ENCODE results near the gene PKP1.

DNA sequence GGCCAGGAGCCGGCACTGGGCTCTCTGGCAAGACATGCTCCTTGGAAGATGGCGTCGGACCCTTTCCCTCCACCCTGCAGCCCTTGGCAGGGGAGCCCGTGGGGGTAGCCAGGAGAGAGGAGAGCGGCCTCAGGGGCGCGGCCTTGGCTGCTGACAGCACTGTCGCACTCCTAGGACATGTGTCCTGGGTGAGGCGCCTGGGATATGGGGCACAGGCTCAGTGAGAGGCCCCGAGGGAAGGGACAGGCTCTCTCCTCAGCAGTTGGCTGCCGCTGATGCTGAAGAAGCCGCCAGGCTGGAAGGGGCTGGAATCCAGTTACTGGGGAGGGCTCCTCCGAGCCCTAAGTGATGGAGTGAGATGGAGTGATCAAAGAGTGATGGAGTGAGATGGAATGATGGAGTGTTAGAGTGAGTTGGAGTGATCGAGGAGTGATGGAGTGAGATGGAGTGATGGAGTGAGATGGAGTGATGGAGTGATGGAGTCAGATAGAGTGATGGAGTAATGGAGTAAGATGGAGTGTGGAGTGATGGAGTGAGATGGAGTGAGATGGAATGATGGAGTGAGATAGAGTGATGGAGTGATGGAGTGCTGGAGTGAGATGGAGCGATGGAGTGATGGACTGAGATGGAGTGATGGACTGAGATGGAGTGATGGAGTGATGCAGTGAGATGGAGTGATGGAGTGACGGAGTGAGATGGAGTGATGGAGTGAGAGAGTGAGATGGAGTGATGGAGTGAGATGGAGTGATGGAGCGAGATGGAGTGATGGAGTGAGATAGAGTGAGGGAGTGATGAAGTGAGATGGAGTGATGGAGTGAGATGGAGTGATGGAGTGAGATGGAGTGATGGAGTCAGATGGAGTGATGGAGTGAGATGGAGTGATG lies 27.6 kb upstream of the PKP1 start:
- TF ChIP-seq, protein P1, sequence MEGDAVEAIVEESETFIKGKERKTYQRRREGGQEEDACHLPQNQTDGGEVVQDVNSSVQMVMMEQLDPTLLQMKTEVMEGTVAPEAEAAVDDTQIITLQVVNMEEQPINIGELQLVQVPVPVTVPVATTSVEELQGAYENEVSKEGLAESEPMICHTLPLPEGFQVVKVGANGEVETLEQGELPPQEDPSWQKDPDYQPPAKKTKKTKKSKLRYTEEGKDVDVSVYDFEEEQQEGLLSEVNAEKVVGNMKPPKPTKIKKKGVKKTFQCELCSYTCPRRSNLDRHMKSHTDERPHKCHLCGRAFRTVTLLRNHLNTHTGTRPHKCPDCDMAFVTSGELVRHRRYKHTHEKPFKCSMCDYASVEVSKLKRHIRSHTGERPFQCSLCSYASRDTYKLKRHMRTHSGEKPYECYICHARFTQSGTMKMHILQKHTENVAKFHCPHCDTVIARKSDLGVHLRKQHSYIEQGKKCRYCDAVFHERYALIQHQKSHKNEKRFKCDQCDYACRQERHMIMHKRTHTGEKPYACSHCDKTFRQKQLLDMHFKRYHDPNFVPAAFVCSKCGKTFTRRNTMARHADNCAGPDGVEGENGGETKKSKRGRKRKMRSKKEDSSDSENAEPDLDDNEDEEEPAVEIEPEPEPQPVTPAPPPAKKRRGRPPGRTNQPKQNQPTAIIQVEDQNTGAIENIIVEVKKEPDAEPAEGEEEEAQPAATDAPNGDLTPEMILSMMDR (IDR thresholded peaks at IDR 0.05; ENCODE audit: insufficient read depth, low read length, poor library complexity, severe bottlenecking), result no peak
- no peak for TF ChIP-seq EZH2phosphoT487 (conservative IDR thresholded peaks at IDR 0.05; ENCODE audit: low read length)
